Effector memory CD4-positive, alpha-beta T cell (primary cell): ENCODE data around the gene TRMT61A.
"Not testable (repeated sequence)": the region's sequence is repeated elsewhere in the genome, so short reads cannot be mapped to it uniquely, and the experiment has no call there.

ENCODE experiments used
- DNase-seq, 3 donors: peaks; one replicate each; pipeline ENCODE4 v3.0.0-alpha.2; 2020
- H3K27ac ChIP-seq: 2 replicates; pipeline ENCODE4 v1.7.0; 2013; ENCODE audit warnings: mild to moderate bottlenecking, low read length, moderate library complexity; ENCODE audit not compliant: insufficient read depth, poor library complexity, severe bottlenecking
- H3K27me3 ChIP-seq: replicated peaks from 2 replicates; pipeline ENCODE4 v1.7.0; 2013; ENCODE audit warnings: mild to moderate bottlenecking, low read length; ENCODE audit not compliant: insufficient read depth, control insufficient read depth, poor library complexity, severe bottlenecking
- H3K36me3 ChIP-seq: 2 replicates; pipeline ENCODE4 v1.7.0; 2013; ENCODE audit warnings: mild to moderate bottlenecking, low read length, moderate library complexity; ENCODE audit not compliant: control insufficient read depth, insufficient read depth
- H3K4me1 ChIP-seq: 2 replicates; pipeline ENCODE4 v1.7.0; 2013; ENCODE audit warnings: low read length, mild to moderate bottlenecking; ENCODE audit not compliant: control insufficient read depth, insufficient read depth, poor library complexity, severe bottlenecking
- H3K4me3 ChIP-seq: 2 replicates; pipeline ENCODE4 v1.7.0; 2013; ENCODE audit warnings: low read length, low read depth, mild to moderate bottlenecking; ENCODE audit not compliant: insufficient read depth, poor library complexity, severe bottlenecking
- H3K9me3 ChIP-seq: 2 replicates; pipeline ENCODE4 v1.7.0; 2013; ENCODE audit warnings: mild to moderate bottlenecking, low read length, moderate library complexity; ENCODE audit not compliant: control insufficient read depth

TRMT61A gene

GRCh38 chr14:103522649-103523574, 6.1 kb upstream of the TRMT61A start, which contains the start of gene CKB:
Gene CKB, minus strand, starts transcription at chr14:103522830. Its CDS starts 337 bp downstream, at chr14:103522493.
- H3K27ac ChIP-seq: no peak within 1 kb of the TSS
- no peaks in the 10 kb centered on the region for H3K9me3 ChIP-seq
- H3K4me3 ChIP-seq: peak within 1 kb of the TSS; percentile 59
- peaks cover 23% of the 10 kb centered on the region for H3K4me1 ChIP-seq
- DNase-seq: no peak
- peaks cover 3% of the 10 kb centered on the region for H3K27me3 ChIP-seq
- no peaks in the 10 kb centered on the region for H3K36me3 ChIP-seq

GRCh38 chr14:103523575-103523954, 5.4 kb upstream of the TRMT61A start:
- DNase-seq: no peak
- Histone ChIP-seq H3K9me3 (no peaks in the 10 kb centered on the region), H3K4me1 (peaks cover 28% of the 10 kb centered on the region), H3K27ac (no peak overlapping the region), H3K27me3 (peaks cover 3% of the 10 kb centered on the region), H3K36me3 (no peaks in the 10 kb centered on the region), H3K4me3 (no peak overlapping the region)

- DNase-seq: no peak
- Histone ChIP-seq H3K4me3 (no peak overlapping the region), H3K27me3 (peaks cover 3% of the 10 kb centered on the region), H3K4me1 (peaks cover 28% of the 10 kb centered on the region), H3K9me3 (no peaks in the 10 kb centered on the region), H3K27ac (no peak overlapping the region), H3K36me3 (no peaks in the 10 kb centered on the region)
Observed at GRCh38 chr14:103524002-103524935, 4.7 kb upstream of the TRMT61A start.

GRCh38 chr14:103525430-103526246, 3.4 kb upstream of the TRMT61A start:
- H3K9me3 ChIP-seq, DNase-seq, H3K4me3 ChIP-seq, H3K36me3 ChIP-seq, H3K27me3 ChIP-seq, H3K27ac ChIP-seq: not testable (repeated sequence)
- H3K4me1 ChIP-seq: peaks cover 33% of the 10 kb centered on the region

- H3K4me3 ChIP-seq: no peak overlapping the region
- no peaks in the 10 kb centered on the region for H3K36me3 ChIP-seq
- no peak for DNase-seq
- H3K9me3 ChIP-seq: no peaks in the 10 kb centered on the region
- peaks cover 3% of the 10 kb centered on the region for H3K27me3 ChIP-seq
- peaks cover 31% of the 10 kb centered on the region for H3K4me1 ChIP-seq
- no peak overlapping the region for H3K27ac ChIP-seq
Observed at GRCh38 chr14:103526247-103526913, 2.6 kb upstream of the TRMT61A start.

- no peaks in the 10 kb centered on the region for H3K9me3 ChIP-seq
Observed at GRCh38 chr14:103526914-103527248, 2.1 kb upstream of the TRMT61A start.

GRCh38 chr14:103527408-103528145, 1.4 kb upstream of the TRMT61A start:
- Histone ChIP-seq H3K4me1 (peaks cover 29% of the 10 kb centered on the region), H3K27ac (no peak overlapping the region)

More at GRCh38 chr14:103526914-103527248, 2.1 kb upstream of the TRMT61A start:
- Histone ChIP-seq H3K27ac (no peak overlapping the region), H3K36me3 (no peaks in the 10 kb centered on the region), H3K4me3 (no peak overlapping the region), H3K4me1 (peaks cover 31% of the 10 kb centered on the region), H3K27me3 (peaks cover 3% of the 10 kb centered on the region)
- DNase-seq: no peak

GRCh38 chr14:103528146-103528586, 830 bp upstream of the TRMT61A start:
- peaks cover 7% of the 10 kb centered on the region for H3K36me3 ChIP-seq
- peak overlapping the region; percentile 75 for H3K27ac ChIP-seq
- H3K9me3 ChIP-seq: no peaks in the 10 kb centered on the region
- peaks cover 23% of the 10 kb centered on the region for H3K4me1 ChIP-seq
- DNase-seq: no peak
- peak overlapping the region; percentile 91 for H3K4me3 ChIP-seq
- no peaks in the 10 kb centered on the region for H3K27me3 ChIP-seq

More at GRCh38 chr14:103527408-103528145, 1.4 kb upstream of the TRMT61A start:
- Histone ChIP-seq H3K36me3 (peaks cover 1% of the 10 kb centered on the region), H3K27me3 (peaks cover 3% of the 10 kb centered on the region), H3K4me3 (no peak overlapping the region), H3K9me3 (no peaks in the 10 kb centered on the region)
- no peak for DNase-seq
